T47D (cell line): Measurements from ENCODE around the gene KCNJ1.

Experiments used
- DNase-seq, 2 experiments: peaks; one replicate each; pipeline versions ENCODE4 v3.0.0 to v3.0.0-alpha.2; 2011 to 2012; ENCODE audit warnings: low read depth in 1 of 2, low spot score in 1 of 2
- JUND ChIP-seq: IDR thresholded peaks from 2 replicates; pipeline ENCODE4 v1.6.1; 2012; ENCODE audit warnings: low read depth
- in situ Hi-C: cut with HindIII; loops from 2 replicates; pipeline ENCODE4 v1.10.0; 2016; ENCODE audit warnings: low sequenced_read_pairs, low pct_unique_long_range_greater_than_20kb

Gene KCNJ1

DNA sequence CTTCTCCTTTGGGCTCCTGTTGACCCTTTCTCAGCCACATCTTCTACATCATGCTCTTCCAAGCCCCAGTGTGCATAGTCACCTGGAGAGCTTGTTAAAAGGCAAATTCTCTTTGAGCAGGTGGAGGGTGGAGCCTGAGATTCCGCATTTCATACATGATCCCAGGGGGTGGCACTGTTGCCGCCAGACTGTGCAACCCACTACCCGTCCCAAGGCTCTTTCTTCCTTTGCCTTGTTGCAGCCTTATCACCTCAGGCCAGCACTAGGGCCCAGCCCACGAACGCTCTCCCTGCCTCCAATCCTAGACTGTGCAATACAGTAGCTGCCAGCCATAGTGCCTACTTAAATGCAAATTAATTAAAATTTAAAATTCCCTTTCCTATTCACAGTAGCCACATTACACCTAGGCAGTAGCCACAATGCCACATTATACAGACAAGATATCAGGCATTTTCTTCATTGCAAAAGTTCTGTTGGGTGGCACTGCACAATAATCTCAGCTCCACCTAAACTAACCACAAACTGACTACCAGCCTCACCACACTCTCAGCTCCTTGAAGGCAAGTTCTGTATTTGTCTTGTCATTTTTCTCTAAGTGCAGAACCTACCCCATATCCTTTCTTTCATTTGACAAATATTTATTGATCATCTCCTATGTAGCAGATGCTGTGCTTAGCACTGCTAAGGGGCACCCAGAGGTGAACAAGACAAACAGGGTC is 19.5 kb upstream of the KCNJ1 start:
- no peak for TF ChIP-seq JUND
- in situ Hi-C loops, result no loop called here
- peak in 1 of 2 experiments; percentile 65 for DNase-seq

DNA sequence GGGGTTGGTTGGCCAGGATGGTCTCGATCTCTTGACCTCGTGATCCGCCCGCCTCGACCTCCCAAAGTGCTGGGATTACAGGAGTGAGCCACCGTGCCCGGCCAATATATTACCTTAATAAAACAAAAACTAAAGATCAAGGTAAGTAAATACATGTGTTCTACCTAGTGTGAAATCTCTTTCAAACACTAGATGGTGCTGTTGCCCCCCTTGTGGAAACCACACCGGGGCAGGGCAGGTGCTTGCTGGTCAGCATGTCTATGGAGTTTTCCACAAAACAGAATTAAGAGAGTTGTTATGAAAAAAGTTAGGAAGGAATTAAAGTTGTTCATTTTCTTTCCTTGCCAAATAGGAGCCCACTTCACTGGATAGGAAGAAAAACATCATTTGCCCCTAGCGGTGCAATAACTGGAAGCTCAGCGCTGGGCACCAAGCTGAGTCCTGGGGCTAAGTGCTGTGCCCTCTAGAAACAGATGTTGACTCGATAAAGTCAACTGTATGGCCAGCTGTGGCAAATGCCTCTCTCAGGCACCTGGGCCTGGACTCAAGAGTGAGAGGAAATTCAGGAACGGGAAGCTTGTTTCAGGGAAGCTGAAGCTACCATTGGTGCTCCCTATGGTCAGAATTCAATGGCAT is 17.7 kb upstream of the KCNJ1 start:
- DNase-seq, result peak; percentile 80 to 89
- in situ Hi-C loops, result no loop called here
- no peak for TF ChIP-seq JUND

DNA sequence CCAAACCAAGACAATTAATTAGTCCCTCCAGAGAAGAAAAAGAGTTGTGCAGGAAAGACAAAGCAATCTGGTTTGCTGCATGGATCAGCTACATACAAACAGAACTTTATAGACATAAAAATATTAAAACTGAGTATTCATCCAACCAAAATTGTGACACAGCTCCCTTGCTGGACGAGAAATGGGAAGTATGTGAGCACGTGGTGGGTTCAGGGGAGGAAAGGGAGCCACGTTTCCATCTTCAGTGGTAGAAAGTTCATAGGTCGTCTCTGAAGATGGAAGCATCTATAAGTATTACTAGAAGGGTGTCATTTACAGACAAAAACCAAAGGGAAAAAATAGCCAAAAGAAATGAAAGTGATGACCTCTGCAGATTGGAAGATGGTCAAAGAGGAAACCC is 17.0 kb upstream of the KCNJ1 start:
- no peak for TF ChIP-seq JUND
- no peak for DNase-seq
- in situ Hi-C loops, result no loop called here

DNA sequence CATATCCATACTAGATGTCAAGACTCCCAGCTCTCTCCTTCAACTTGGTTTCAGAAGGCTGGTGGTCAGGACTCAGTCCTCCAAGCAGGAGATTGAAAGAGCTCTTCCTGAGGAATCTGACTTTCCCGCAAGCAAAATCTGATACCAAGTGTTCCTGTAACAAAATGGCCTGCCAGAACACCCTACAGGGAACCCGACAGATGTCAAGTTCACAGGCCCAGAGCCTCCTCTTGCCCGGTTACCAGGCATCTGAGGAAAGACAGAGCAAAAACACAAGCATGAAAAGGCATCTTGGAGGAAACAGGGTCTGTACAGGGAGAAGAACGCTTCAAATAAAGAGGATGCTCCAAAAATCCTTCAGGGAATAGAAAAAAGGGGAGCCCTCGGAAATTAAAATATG is 15.4 kb upstream of the KCNJ1 start:
- no peak for TF ChIP-seq JUND
- in situ Hi-C loops, result no loop called here
- no peak for DNase-seq

DNA sequence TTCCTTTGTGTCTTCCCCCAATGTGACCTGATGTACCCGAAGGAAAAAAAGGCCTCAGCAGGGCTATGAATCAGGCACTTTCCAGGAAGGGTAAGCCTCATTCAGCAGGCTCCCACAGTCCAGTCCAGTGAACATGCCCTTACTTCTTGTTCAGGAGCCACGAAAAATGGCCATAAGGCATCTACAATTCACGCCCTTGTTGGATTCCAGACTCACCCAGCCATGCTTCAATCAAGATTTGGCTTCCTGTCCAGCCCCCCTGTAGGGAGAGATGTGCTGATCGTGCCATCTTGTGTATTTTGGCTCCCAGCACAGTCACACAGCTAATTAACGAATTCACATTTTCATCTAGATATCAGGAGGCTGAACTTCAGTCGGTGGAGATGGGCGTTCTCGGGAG is 14.1 kb upstream of the KCNJ1 start:
- peak in 1 of 2 experiments; percentile 65 for DNase-seq
- in situ Hi-C loops, result no loop called here
- TF ChIP-seq JUND, result no peak

DNA sequence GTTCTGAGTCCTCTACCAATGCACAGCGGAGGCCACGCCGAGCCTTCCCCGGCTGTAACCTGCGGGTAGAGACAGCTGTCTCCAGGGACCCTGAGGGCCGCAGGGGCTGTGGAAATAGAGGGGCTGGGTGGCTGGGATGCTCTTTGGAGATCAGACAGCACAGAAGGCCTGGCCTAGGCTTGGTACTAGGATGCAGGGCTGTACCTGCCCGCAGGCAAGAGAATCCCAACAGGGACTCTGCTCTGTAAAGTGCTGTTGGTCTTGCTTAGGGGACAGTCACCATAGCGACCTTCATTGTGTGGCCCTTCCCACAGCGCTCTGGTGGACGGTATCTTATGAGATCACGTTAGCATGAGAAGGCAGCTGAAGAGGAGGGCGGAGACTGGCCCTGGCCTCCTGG is 12.7 kb upstream of the KCNJ1 start:
- in situ Hi-C loops, result no loop called here

DNA sequence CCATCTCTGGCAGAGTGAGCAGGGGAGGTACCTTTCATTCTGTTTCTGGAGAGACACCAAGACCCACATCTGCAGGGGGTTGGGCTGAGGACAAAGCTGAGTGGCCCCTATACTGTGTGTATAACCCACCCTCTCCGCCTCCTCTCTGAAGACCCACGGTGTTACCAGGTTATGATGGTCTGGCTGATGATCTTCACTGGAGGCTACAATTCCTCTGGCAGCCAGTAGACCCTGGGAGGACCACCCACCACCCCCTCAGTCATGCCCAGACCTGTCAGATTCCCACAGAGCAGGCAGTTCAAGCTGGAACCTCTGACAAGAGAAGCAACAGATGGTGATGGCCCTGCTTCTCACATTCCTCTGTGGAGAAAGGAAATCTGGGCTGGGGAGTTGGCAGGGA is 11.4 kb upstream of the KCNJ1 start:
- DNase-seq, result no peak
- TF ChIP-seq JUND, result no peak
- in situ Hi-C loops, result no loop called here

More for the DNA sequence above, 12.7 kb upstream of the KCNJ1 start:
- DNase-seq, result no peak
- TF ChIP-seq JUND, result no peak

DNA sequence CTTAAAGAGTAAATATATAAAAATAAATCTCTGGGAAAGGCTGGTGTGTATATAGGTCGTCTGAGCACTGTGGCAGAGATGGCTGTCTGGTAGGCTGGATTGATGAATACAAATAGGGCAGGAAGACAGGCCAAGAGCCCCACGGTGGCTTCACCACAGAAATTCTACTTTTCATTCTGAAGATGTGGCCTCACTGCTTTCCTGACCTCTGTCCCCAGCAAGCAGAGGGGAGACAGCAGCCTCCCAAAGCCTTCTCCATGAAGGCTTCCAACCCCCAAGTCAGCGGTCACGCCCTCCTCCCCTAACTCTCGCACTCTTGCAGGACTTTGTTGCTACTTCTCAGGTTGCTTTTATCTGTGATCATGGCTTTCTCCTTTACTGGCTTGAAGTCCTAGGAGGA is 10.6 kb upstream of the KCNJ1 start:
- DNase-seq, result no peak
- in situ Hi-C loops, result no loop called here
- no peak for TF ChIP-seq JUND

DNA sequence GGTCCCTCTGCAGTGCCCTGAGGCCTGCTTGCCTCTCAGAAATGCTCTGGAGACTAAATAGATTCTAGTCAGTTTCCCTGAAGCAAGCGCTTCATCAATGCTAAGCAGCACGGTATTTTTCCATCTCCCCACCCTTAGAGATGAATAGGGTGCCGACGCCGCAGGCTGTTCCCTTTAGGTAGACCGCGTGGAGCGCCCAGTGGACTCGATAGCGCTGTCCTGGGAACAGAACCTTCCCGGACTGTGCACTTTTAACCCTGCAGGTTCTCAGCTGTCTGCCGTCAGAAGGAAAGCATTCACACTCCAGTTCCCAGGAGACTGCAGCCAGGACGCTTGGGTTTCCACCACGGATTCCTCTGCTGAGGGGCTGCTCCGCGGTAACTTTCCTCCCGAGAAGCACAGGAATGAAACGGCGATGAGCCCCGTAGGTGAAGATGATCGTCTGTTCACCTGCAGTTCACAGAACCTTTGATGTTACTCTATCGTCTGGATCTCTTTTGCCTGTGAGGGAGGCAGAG is 9.1 kb upstream of the KCNJ1 start:
- DNase-seq, result no peak
- in situ Hi-C loops, result no loop called here
- no peak for TF ChIP-seq JUND

DNA sequence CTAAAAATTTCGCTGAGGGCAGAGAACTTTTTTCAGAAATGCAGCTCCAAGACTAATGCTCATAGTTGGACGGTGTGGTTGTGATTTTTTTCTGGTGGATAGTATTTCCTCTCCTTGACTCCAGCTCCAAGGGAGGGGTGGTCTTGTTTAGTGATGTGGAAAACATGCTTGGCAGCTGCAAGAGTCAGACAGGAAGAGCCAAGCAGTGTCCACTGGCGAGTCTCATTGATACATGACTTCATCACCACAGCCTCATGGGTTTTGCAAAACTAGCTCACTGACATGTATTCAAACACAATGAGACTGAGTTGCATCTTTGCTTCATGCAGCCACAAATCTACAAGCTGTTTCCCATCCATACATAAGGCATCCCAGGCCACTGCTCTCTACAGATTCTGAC is 7.3 kb upstream of the KCNJ1 start:
- in situ Hi-C loops, result no loop called here
- no peak for TF ChIP-seq JUND
- no peak for DNase-seq

DNA sequence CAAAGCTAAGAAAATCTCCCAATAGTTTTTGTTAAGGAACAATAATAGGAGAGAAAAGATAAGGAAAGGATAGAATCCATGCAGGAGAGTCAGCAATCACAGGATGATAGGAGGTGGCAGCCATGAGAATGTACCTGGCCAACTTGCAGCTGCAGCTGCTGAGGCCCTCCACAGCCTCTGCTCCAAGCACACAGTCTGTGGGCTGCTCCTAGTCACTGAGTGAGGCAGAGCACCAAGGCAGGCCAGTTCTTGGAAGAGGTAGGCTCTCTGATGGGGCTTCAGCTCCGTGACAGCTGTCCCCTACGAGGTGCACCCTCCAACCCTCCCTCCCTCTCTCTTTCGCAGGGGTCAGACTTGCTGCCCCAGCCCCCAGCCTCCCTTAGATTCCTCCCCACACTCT is 5.5 kb upstream of the KCNJ1 start:
- in situ Hi-C loops, result no loop called here
- DNase-seq, result no peak
- TF ChIP-seq JUND, result no peak

DNA sequence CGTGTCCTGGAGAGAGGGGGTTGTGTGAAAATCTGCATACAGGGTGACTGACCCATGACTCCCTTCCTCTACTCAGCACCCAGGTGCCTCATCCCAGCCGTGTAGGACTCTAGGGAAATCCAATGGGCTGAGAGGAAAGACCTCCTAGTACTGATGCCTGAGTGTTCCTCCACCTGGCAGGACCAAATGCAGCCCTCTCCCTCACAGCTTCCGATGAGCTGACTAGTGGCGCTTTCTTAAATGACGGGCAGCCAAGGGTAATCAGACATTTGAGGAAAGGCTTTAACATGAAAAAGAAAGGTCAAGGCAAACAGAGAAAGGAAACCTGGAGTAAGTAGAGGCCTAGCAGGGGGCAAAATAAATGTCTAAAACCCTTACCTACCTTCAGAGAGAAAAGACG is 5.0 kb upstream of the KCNJ1 start:
- DNase-seq, result no peak
- TF ChIP-seq JUND, result no peak
- in situ Hi-C loops, result no loop called here

DNA sequence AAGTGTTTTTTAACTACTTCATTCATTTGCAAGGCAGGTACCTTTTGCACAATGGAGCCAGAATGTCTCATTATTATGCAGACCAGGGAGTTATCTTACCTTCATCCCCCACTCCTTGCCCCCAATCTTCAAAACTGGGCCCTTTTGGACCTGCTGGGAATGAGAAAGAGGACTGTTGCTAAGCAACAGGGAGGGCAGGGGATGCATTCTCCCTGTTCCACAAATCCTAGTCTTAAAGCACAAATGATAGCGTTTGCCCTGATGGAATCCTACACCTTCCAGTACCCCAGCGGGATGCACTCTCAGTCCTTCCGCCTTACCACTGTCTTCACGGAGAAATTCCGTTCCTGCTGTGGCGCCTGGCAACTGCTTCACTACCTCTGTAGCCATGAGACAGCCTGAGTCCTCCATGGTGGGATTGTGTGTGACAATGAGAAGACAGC is 4.1 kb upstream of the KCNJ1 start:
- no peak for DNase-seq
- TF ChIP-seq JUND, result no peak
- in situ Hi-C loops, result no loop called here
